K562 treated with DMSO at 1 percent for 12 hours (cell line): Measurements from ENCODE around the gene DNAH11. TPM values are rescaled to one million over a fixed set of nuclear protein-coding genes. Genes with fewer than 3 reads are reported as not detected.

ENCODE experiments used
- total RNA-seq: library from RNA; unstranded; fragments of 300-600 nt; gene quantifications from 2 replicates; pipeline ENCODE4 v1.2.3, GENCODE V29; 2022; ENCODE audit not compliant: insufficient read depth

Gene DNAH11
- total RNA-seq, result not detected in 2 replicates

GRCh38 chr7:21542891-21543527 lies at the start of gene DNAH11:
DNAH11 (plus strand) TSS chr7:21543039; CDS start chr7:21543246, 207 bp downstream.

GRCh38 chr7:21945454-21946221 lies 402.8 kb downstream of the DNAH11 start, which contains the start of gene CDCA7L:
CDCA7L (minus strand) TSS chr7:21945899; CDS start chr7:21945804, 95 bp downstream.

Other genes with a start within 250 kb of the DNAH11 start
- 0.96 and 4.7 TPM in 2 replicates for gene SP4, start 115.0 kb upstream of the DNAH11 start, total RNA-seq